Measurements from ENCODE around the gene BMP7.
"Not testable (repeated sequence)": the region's sequence is repeated elsewhere in the genome, so short reads cannot be mapped to it uniquely, and the experiment has no call there.

The BMP7 gene

GRCh38 chr20:57167971-57168701 is 98.3 kb downstream of the BMP7 start:
- no peak for DNase-seq (ENCODE audit: low read depth)

DNA sequence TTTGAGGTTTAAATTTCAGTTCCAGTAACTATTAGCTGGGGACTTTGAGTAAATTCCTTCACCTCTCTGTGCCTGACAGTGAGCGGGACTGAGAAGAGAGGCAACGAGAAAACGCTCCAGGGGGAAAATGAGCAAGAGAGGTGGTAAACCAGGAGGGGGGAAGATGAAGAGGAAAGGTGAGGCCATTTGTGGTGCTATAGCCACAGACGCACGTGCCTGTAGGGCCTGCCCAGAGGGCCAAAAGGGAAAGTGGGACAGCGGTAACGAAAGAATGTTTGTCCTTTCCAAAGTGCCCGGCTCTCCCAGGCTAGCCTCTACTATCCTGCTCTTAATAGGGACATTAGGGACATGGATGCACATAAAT is 99.2 kb downstream of the BMP7 start:
- DNase-seq (ENCODE audit: low read depth) = no peak

- no peak for DNase-seq (ENCODE audit: low read depth)
Measured at GRCh38 chr20:57166568-57167291, 99.7 kb downstream of the BMP7 start.

- DNase-seq (ENCODE audit: low read depth) = no peak
Measured at GRCh38 chr20:57165427-57166004, 100.9 kb downstream of the BMP7 start.

- no peak for DNase-seq (ENCODE audit: low read depth)
Measured at GRCh38 chr20:57164872-57165271, 101.6 kb downstream of the BMP7 start.

DNA sequence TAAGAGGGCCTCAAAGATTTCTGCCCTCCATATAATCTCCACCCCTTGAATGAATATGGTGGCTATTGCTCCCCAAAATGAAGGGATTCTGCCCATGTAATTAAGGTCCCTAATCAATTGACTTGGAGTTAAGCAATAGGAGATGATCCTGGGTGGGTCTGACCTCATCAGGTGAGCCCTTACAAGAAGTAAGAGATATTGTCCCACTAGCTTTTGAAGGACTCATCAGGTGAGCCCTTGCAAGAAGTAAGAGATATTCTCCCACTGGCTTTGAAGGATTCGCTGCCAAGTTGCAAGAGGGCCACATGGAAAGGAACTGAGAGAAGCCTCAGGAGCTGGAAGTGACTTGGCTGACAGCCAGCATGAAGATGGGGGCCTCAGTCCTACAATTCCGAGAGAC is 103.4 kb downstream of the BMP7 start:
- no peak for DNase-seq (ENCODE audit: low read depth)

- DNase-seq (ENCODE audit: low read depth) = no peak
Measured at GRCh38 chr20:57162362-57162652, 104.1 kb downstream of the BMP7 start.

DNA sequence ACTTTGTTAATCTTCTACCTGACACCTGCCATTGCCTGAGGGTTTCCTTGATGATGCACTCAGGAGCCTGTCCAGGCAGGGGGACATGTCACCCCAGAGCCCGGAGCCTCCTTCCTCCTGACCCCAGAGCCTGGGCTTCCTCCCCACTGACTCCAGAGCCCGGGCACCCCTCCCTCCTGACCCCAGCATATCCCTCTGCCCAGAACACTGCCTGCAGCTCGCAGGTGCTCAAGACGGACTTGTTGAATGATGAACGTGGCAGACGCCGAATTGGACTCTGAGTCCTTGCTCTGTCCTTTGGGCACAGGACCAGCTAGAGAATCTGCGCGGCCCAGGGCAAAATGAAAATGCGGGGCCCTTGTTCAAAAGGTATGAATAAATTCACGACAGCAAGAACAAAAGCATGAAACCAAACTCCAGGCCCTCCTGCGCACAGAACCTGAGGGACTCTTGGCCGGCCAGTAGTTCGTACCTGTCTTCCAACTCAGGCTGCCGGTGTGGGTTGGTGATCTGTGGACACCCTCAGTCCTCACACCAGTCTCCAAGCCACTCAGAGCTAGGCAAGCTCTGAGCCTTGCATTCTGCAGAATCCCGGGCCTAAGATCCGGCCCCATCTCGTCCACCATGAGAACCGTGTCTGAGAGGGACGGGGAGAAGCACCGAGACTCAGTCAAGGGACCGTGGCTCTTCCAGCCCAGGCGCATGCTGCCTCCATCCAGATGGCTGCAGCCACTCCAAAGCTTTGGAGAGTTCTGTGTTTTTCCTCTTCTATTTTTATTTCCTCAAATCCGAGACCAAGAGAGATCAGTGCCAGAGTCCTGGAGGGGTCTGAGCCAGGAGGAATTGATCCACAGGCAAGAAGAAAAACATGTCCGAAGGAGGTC is 104.7 kb downstream of the BMP7 start:
- no peak for DNase-seq (ENCODE audit: low read depth)

DNA sequence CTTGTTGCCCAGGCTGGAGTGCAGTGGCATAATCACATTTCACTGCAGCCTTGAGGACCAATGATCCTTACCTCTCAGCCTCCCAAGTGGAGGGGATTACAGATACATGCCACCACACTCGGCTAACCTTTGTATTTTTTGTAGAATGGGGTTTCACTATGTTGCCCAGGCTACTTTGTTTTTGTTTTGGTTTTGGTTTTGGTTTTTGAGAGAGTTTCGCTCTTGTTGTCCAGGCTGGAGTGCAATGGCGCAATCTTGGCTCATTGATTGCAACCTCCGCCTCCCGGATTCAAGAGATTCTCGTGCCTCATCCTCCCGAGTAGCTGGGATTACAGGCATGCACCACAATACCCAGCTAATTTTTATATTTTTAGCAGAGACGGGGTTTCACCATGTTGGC is 105.5 kb downstream of the BMP7 start:
- DNase-seq (ENCODE audit: low read depth) = no peak

DNA sequence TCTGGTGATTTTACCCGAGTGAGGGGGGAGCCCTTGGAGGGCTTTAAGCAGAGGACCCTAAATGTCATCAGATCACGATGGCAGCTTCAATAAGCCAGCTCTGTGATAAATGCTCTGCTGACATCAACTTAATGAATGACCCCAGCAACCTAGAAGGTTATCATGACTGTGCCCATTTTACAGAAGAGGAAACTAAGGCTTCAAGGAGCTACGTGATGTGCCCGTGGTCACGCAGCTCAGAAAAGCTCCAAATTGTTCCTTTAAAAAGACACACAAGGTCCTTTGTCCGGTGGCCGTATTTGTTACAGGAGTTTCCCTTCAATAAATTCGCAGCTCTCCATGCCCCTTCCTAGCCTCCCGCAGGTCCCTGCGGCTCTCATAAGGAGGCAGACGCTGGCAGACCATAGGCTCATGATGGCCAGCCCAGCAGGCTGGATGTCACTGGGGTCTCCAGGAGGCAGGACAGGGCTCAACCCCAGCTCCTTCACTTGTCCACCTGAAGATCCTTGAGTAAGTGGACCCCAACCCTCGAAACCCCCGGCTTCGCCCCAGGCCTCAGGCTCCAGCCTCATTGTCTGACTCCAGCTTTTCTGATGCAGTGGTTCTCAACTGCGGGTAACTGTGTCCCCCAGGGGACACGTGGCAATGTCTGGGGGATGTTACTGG is 106.4 kb downstream of the BMP7 start:
- no peak for DNase-seq (ENCODE audit: low read depth)

DNA sequence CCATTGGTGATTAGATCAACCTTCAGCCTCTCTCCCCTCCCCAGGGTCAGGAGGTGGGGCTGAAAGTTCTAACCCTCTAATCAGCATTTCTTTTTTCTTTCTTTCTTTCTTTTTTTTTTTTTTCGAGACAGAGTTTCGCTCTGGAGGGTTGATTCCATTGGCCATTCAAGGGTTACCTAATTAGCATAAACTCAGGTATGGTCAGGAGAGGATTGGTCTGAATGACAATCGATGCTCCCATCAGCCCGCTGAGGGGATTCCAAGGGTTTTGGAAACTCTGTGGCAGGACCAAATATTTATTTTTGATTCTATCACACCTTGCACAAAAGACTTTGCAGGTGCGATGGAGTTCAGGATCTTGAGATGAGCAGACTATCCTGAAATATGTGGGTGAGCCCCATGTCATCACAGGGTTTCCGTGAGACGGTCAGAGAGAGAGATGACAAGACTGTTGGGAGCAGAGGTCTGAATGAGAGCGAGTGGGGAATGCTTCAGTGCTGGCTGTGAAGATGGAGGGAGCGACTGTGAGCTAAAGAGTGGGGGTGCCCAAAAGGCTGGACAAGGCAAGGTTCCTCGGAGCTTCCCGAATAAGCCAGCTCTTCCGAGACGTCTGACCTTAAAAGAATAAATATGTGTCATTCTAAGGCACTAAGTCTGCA is 107.1 kb downstream of the BMP7 start:
- DNase-seq (ENCODE audit: low read depth) = no peak

GRCh38 chr20:57158474-57158873 is 108.0 kb downstream of the BMP7 start:
- DNase-seq (ENCODE audit: low read depth) = no peak

DNA sequence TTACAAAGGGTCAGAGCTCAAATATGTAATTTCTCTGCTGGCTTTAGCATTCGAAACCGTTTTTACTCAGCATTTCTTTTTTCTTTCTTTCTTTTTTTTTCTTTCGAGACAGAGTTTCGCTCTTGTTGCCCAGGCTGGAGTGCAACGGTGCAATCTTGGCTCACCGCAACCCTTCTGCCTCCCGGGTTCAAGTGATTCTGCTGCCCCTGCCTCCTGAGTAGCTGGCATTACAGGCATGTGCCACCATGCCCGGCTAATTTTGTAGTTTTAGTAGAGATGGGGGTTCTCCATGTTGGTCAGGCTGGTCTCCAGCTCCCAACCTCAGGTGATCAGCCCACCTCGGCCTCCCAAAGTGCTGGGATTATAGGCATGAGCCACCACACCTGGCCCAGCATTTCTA is 108.7 kb downstream of the BMP7 start:
- not testable (repeated sequence) for DNase-seq (ENCODE audit: low read depth)

DNA sequence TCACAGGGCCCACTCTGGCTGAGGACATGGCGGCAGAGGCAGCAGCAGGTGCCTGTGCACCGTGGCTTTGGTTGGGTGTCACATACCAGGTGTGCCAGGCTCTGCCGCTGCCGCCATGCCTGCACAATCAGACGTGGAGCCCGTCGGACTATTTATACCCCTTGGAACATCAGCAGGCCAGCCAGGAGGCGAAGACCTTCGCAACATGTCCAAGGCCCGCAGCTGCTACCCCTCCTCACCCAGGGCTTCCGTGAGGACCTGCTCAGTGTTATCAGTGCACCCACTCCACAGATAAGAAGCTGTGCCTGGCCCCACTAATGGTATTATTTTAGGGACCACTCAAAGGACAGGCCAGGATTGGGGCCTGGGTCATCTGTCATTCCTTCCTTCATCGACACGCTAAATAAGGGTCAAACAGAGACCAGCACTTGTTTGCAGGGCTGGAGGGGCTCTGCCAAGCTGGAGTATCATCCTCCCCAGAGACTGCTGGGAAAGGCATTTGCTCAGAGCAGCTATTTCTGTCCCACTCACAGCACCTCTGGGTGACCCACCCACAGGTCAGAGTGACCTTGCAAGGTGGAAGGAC is 109.2 kb downstream of the BMP7 start:
- no peak for DNase-seq (ENCODE audit: low read depth)

DNA sequence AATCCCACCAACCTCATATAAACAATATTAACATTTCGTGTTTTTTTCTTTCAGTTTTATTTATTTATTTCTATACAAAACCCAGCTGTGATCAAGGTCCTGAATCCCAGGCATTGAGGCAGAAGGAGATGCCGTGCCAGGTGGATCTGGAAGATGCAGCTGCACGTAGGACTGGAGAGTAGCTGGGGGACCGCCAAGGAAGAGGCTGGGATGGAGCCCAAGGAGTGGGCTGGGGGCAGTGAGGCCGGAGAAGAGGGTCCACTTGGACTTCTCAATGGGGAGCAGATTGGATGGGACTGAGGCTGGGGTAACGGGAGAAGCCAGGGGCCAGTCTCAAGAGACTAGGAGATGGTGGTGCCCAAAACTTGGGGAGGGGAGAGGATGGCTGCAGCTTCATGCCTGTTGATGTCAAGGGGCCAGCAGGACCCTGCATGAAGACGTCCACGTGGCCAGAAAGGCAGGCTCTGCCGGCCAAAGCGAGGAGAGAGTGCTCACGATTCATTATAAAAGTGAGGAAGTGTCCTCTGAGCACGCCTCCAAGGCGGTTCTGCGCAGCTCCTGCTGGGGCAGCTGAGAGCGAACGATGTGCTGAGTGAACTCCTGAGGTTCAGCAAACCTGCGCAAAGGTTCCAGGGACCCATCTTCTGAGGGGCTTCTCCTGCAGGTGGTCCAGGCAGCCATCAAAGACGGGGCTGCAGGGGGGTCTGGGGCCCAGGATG is 110.3 kb downstream of the BMP7 start:
- DNase-seq (ENCODE audit: low read depth) = no peak

DNA sequence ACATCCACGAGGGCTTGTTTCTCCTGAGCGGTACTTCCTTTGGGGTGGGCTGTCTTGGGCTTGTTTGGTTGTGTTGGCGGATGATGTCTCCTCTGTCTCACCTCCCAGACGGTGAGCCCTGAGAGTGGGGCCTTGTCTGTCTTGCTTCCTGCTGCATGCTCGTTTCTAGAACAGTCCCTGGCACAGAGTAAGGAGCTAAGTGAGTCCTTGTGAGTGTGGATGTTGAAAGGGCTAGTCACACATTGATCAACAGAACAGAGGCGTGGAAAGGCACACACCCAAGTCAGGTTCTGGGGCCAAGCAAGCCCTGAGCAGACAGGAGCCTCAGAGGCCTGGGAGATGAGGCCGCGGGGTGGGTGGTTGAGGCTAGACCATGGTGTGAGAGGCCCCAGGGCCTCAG is 111.0 kb downstream of the BMP7 start:
- no peak for DNase-seq (ENCODE audit: low read depth)

GRCh38 chr20:57153238-57153905 is 113.1 kb downstream of the BMP7 start:
- DNase-seq (ENCODE audit: low read depth) = no peak

DNA sequence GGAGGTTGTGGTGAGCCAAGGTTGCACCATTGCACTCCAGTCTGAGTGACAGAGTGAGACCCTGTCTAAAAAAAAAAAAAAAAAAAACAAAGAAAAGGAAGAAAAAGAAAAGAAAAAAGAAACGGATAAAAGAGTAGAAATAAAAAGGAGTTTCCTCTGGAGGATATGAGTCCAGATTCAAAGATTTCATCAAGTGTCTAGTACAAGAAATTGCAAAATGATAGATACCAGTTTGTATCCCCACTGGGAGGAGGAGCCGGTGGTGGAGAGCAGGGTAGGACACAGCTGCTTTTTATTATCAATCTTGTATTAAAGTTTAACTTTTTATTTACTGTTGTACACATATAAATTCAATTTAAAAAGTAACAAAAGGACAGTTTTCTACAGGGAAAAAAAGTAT is 113.9 kb downstream of the BMP7 start:
- DNase-seq (ENCODE audit: low read depth) = no peak

GRCh38 chr20:57150559-57150958 is 115.9 kb downstream of the BMP7 start:
- no peak for DNase-seq (ENCODE audit: low read depth)

- no peak for DNase-seq (ENCODE audit: low read depth)
Measured at GRCh38 chr20:57148263-57148662, 118.2 kb downstream of the BMP7 start.

Data from fibroblast of gingiva (primary cell).